HEK293T (cell line): ENCODE results near the gene PPP1R3G.
"Not testable (repeated sequence)": the region's sequence is repeated elsewhere in the genome, so short reads cannot be mapped to it uniquely, and the experiment has no call there.

Experiments used
- CTCF ChIA-PET: fragments of 350-600 bp; formaldehyde crosslinking; extraction: SDS; loops from one replicate; lab custom pipeline; 2021; ENCODE audit warnings: antibody characterized with exemption, inconsistent platforms; lab: Yijun Ruan, JAX
- POLR2A ChIA-PET: fragments of 350-600 bp; formaldehyde crosslinking; extraction: SDS; loops from one replicate; lab custom pipeline; 2020; ENCODE audit warnings: antibody characterized with exemption, inconsistent platforms; lab: Yijun Ruan, JAX
- DNase-seq: peaks from one replicate; pipeline ENCODE4 v3.0.0; 2012; ENCODE audit warnings: mixed read lengths; ENCODE audit errors: extremely low spot score
- ARNT ChIP-seq: fragments of 450-650 bp; IDR thresholded peaks from 2 replicates; pipeline ENCODE4 v1.6.1; 2017; ENCODE audit warnings: mild to moderate bottlenecking
- BHLHE40 ChIP-seq: fragments of 450-650 bp; IDR thresholded peaks from 2 replicates; pipeline ENCODE4 v1.6.1; 2016; ENCODE audit warnings: mild to moderate bottlenecking, moderate library complexity, borderline replicate concordance
- CTBP1 ChIP-seq: fragments of 450-650 bp; IDR thresholded peaks from 2 replicates; pipeline ENCODE4 v1.6.1; 2016; ENCODE audit warnings: borderline replicate concordance
- ELF4 ChIP-seq: fragments of 450-650 bp; IDR thresholded peaks from 2 replicates; pipeline ENCODE4 v1.6.1; 2017; ENCODE audit warnings: antibody characterized with exemption
- FOXA1 ChIP-seq: fragments of 450-650 bp; IDR thresholded peaks from 2 replicates; pipeline ENCODE4 v1.6.1; 2016; ENCODE audit warnings: mild to moderate bottlenecking
- FOXK2 ChIP-seq: fragments of 450-650 bp; IDR thresholded peaks from 2 replicates; pipeline ENCODE4 v1.6.1; 2016; ENCODE audit warnings: mild to moderate bottlenecking
- FOXM1 ChIP-seq: fragments of 450-650 bp; IDR thresholded peaks from 2 replicates; pipeline ENCODE4 v1.6.1; 2017; ENCODE audit warnings: mild to moderate bottlenecking, borderline replicate concordance
- HDGF ChIP-seq: fragments of 450-650 bp; IDR thresholded peaks from 2 replicates; pipeline ENCODE4 v1.6.1; 2017; ENCODE audit warnings: antibody characterized with exemption, borderline replicate concordance
- L3MBTL2 ChIP-seq: fragments of 450-650 bp; conservative IDR thresholded peaks from 2 replicates; pipeline ENCODE4 v1.6.1; 2016; ENCODE audit warnings: mild to moderate bottlenecking
- LEF1 ChIP-seq: fragments of 450-650 bp; IDR thresholded peaks from 2 replicates; pipeline ENCODE4 v1.6.1; 2017; ENCODE audit warnings: mild to moderate bottlenecking, borderline replicate concordance
- NFRKB ChIP-seq: fragments of 450-650 bp; IDR thresholded peaks from 2 replicates; pipeline ENCODE4 v1.6.1; 2016; ENCODE audit warnings: mild to moderate bottlenecking, moderate library complexity
- SP1 ChIP-seq: fragments of 450-650 bp; IDR thresholded peaks from 2 replicates; pipeline ENCODE4 v1.6.1; 2017
- SUZ12 ChIP-seq: fragments of 450-650 bp; IDR thresholded peaks from 2 replicates; pipeline ENCODE4 v1.6.1; 2016; ENCODE audit warnings: mild to moderate bottlenecking
- TARDBP ChIP-seq: fragments of 450-650 bp; IDR thresholded peaks from 2 replicates; pipeline ENCODE4 v1.6.1; 2016
- ZNF384 ChIP-seq: fragments of 450-650 bp; IDR thresholded peaks from 2 replicates; pipeline ENCODE4 v1.6.1; 2016
- TF ChIP-seq, protein P1 (sequence below): fragments of 450-650 bp; IDR thresholded peaks from 2 replicates; pipeline ENCODE4 v1.6.1; 2016

PPP1R3G gene

DNA sequence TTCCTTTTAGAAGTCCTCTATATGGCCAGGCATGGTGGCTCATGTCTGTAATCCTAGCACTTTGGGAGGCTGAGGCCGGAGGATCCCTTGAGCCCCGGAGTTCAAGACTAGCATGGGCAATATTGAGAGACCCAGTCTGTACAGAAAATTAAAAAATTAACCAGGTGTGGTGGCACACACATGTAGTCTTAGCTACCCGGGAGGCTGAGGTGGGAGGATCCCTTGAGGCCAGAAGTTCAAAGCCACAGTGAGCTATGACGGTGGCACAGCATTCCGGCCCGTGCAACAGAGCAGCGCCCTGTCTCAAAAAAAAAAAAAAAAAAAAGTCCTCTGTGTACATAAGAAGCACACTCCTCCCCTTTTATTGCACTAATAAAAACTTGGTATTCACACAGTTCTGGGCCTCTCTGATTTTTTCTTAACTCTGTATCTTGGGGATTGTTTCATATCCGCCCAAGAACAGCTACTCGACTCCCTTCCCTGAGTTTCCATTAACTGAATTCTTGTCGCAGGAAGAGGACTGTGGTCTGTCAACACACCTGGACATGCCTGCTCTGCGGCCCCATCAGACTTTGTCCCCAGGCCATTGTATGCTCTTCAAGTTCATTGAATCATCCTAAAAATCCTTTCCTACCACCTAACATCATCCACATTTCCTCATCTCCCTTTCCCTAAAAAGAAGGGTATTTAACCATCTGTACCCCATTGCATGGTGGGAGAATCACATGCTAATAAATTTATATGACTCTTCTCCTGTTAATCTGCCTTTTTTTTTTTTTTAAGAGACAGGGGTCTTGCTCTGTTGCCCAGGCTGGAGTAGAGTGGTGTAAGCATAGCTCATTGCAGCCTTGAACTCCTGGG lies 25.9 kb upstream of the PPP1R3G start:
- TF ChIP-seq FOXM1 (no peak), ARNT (no peak), ZNF384 (peak; percentile 62; the same call in 1 of the 2 replicates), CTBP1 (no peak), SUZ12 (no peak), FOXA1 (no peak)
- TF ChIP-seq, protein P1, sequence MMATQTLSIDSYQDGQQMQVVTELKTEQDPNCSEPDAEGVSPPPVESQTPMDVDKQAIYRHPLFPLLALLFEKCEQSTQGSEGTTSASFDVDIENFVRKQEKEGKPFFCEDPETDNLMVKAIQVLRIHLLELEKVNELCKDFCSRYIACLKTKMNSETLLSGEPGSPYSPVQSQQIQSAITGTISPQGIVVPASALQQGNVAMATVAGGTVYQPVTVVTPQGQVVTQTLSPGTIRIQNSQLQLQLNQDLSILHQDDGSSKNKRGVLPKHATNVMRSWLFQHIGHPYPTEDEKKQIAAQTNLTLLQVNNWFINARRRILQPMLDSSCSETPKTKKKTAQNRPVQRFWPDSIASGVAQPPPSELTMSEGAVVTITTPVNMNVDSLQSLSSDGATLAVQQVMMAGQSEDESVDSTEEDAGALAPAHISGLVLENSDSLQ = no peak
- POLR2A ChIA-PET = no interaction called here
- CTCF ChIA-PET = no interaction called here
- DNase-seq = no peak

DNA sequence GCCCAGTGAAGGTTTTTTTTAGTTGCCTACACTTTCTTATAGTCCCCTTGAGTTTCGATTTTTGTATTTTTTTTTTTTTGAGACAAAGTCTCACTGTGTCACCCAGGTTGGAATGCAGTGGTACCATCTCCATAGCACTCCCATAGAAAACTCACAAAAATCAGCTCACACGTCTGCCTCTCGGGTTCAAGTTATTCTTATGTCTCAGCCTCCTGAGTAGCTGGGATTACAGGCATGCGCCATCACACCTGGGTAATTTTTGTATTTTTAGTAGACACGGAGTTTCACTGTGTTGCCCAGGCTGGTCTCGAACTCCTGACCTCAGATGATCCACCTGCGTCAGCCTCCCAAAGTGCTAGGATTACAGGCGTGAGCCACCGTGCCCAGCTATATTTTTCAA lies 24.7 kb upstream of the PPP1R3G start:
- CTCF ChIA-PET, POLR2A ChIA-PET, DNase-seq: not testable (repeated sequence)

DNA sequence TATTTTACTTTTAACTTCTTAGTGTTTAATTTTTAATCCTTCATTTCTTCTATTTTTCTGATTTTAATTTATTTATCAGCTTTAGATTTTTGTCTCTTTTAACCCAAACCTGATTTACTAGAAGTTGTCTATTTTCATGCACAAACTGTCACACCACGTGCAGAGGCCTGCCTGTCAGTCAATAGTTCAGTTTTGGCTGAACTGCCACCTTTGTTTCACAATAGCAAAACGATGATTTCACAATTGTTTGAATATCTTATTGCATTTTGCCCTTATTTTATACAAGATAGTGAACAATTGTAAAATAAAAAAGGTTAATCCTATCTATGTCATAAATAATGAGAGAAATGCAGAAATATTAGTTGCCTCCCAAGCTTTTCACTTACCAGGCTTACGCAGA lies 24.0 kb upstream of the PPP1R3G start:
- no peak for DNase-seq
- ChIA-PET CTCF (no interaction called here), POLR2A (no interaction called here)
- TF ChIP-seq ARNT (no peak), HDGF (no peak), LEF1 (no peak), CTBP1 (no peak), ZNF384 (no peak), BHLHE40 (no peak), NFRKB (no peak), FOXM1 (no peak), SP1 (no peak), TARDBP (no peak), L3MBTL2 (no peak), FOXK2 (no peak), FOXA1 (no peak), ELF4 (no peak)
- TF ChIP-seq, protein P1 = no peak

DNA sequence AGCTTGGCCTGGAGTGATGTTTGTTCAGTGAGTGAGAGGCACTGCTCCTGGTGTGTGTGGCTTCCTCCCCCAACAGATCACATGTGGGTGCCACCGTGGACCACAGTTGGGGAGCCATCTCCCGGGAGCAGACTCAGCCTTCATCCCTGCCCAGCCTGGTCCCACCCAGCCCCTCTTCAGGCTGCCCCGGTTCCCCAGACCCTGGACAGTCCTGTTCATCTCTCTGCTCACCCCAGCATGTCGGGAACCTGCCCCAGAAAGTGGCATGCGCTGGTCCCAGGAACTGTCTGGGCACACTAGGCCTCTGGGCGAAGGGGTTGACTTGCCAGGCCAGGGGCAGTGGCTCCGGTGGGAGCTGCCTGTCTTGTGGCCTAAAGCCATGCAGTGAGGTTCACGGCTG lies 21.5 kb upstream of the PPP1R3G start:
- no peak for DNase-seq
- ChIA-PET CTCF (no interaction called here), POLR2A (no interaction called here)
- TF ChIP-seq SUZ12 (no peak), FOXA1 (no peak), FOXM1 (no peak), ZNF384 (no peak), FOXK2 (no peak), HDGF (no peak), LEF1 (no peak), TARDBP (no peak), NFRKB (no peak), BHLHE40 (no peak), SP1 (no peak), L3MBTL2 (no peak), ELF4 (no peak), CTBP1 (no peak), ARNT (no peak)
- TF ChIP-seq, protein P1 = no peak

DNA sequence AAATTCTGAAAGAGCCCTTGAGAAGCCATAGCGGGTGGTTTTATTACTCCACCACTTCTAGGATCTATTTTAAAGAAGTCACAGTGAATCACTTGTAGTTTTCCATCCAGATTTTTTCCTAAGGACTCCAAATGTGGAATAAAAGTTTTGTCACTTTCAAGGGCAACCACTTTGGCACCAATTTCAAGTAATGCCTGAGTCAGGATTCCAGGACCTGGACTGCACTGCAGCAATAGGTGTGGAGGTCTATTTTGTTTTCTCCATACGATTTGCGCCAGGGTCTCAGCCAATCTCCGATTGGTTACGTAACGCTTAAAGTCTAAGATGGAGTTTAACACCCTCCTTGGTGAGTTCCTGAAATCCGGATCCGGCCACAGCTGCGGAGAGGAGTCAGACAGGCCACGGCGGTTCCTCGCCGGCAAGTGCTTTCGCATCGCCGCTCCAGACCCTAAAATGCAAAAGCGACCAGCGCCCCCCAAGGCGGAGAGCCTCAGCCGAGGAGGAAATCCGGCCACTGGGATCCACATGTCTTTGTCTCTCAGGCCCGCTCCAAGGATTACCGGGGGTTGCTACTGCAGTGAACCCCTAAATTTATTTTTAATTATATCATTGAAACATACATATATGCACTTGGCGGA lies 18.6 kb upstream of the PPP1R3G start:
- no peak for DNase-seq
- POLR2A ChIA-PET = no interaction called here
- TF ChIP-seq SUZ12 (no peak), BHLHE40 (no peak), ELF4 (no peak), FOXK2 (no peak), SP1 (no peak), TARDBP (no peak), L3MBTL2 (no peak), ZNF384 (no peak), ARNT (no peak), FOXA1 (no peak), FOXM1 (no peak), CTBP1 (no peak), NFRKB (no peak), HDGF (no peak), LEF1 (no peak)
- TF ChIP-seq, protein P1 = no peak
- CTCF ChIA-PET = no interaction called here
